Stimulated activated CD4-positive, alpha-beta T cell treated with anti-CD3 and anti-CD28 coated beads, Interleukin-1b, Interleukin-23, amount 100 ng/mL, for 24 hours (primary cell): Measurements from ENCODE around the gene ARMC2.
"Not testable (repeated sequence)": the region's sequence is repeated elsewhere in the genome, so short reads cannot be mapped to it uniquely, and the experiment has no call there.

ENCODE experiments used
- DNase-seq, 4 experiments: peaks; one replicate each; pipeline ENCODE4 v3.0.0-alpha.2; 2020; ENCODE audit warnings: low read depth in 4 of 4, low spot score in 1 of 4

ARMC2 gene

DNA sequence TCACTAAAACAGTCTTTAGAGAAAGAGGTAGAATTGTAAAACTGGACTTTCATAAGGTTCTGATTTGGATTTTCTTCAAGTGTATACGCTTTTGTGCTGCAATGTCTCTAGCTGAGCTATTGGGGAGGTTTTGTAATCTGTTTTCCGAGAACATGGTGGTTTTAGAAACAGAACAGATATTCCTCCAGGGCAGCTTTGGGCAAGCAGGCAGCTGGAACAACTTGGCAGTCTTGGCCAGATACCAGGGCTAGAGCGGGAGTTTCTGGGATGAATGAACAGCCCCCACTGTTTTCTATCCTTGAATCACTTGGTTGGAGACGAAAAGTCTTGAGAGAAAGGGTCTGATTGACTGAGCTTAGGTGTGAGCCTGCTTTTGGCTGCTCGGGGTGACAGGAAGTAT, 17.1 kb upstream of the ARMC2 start:
- DNase-seq = no peak

DNA sequence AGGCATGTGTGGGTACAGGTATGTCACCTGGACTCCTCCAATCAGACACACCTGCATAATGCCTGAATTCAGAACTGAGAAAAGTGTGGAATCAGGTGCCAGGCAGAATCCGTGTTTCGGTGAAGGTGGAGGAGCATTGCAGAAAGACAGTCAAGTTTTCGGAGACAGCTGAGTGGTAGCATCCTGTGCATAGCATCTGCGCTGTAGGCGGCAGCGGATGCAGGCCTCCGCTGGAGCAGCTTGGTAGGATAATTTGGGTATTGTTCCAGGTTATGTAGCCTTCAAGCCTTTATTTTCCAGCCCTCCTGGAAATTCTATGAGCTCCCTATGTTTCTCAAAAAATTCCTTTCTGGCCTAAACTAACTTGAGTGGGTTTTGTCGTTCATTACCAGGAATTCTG, 15.5 kb upstream of the ARMC2 start:
- no peak for DNase-seq

DNA sequence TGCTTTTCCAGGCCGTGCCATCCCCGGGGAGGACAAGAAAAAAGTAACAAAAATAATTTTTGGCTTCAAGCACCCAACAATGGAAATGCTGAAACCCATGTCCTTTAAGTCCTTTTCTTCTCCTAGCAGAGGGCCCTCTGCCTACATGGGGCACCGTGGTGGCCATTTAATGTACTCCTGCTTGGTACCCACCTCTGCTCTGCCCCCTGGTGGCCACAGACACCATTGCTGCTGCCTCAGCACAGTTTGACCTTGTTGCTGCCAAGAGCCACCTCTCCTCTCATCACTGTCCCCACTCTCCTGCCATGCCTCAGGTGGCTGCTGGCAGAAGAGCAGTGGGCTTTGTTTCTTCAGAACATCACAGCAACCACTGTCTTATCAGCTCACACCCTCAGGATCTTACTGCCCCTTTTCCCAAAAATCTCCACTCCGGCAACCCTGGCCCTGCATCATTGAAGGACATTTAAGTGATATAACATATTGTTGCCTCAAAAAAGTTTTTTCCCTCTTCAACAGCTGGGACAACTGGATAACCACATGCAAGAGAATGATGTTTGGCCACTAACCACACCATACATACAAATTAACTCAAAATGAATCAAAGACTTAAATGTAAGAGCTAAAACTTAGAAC, 12.9 kb upstream of the ARMC2 start:
- peak; percentile 74 to 76 (median 74) for DNase-seq

DNA sequence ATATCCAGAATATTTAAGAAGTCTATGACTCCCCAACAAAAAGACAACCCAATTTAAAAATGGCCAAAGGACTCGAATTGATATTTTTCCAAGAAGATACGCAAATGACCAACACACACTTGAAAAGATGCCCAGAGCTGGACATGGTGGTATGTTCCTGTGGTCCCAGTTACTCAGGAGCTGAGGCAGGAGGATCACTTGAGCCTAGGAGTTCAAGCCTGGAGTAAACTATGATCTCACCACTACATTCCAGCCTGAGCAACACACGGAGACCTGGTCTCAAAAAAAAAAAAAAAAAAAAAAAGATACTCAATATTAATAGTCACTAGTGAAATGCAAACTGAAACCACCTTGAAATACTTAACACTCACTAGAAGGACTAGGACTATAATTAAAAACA, 12.2 kb upstream of the ARMC2 start:
- no peak for DNase-seq

DNA sequence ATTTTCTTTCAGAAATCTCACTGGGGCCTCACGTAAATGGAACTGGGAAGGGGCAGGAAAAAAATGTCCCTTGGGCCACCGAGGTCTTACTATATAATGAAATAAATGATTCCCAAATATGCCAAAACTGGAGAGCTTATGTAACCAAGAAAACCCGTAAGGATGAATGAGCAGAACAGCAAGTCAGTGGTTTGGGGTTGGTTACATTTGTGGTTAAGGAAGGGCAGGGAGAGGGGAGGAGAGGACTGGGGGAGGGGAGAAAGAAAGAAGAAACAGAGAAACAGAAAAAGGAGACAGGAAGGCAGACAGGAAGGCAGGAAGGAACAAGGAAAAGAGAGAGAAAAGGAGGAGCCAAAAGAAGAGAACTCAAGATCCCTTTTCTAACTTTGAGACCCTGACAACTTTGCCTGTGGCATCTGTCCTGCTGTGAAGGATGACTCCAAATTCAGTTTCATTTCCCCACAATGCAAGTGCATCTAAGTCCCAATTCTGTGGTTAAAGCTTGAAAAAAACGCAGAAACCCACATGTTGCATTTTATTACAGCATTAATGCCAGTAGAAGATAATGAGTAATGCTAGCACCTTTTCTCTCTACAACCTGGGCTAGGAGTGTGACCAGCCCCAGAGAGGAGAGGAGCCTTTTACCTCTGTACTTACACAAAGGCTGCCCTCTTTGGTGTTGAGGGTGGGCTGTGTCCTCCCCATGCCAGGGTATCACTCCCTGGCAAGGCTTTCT, 10.8 kb upstream of the ARMC2 start:
- DNase-seq = no peak

DNA sequence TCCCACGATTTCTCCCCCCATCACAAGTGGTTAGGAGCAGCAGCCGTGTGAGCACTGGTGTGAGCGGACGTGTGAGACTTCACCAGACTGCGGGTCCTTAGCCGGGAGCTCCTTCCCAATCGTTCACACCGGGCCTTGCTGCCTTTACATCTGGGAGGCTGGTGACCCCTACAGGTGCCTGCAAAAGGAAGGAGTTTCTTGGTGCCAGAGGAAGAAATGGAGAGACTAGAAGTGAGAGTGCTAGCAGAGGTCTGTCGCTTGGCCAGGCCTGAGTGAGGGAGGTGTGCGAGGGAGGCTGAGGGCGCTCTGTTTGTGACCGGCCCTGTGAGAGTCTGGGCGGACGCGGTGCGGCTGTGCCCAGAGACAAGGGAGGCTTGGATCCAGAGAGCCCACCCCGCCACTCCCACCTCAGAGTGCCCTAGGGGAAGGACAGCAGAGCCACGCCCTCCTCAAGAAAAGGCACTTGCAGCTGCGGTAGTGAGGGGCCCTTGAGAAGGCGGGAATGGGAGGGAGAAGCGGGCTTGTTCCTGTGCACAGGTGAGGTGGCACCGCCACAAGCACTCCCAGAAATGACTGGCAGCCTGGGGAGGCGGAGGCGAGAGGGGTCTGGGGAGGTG, 10.0 kb upstream of the ARMC2 start:
- no peak for DNase-seq

DNA sequence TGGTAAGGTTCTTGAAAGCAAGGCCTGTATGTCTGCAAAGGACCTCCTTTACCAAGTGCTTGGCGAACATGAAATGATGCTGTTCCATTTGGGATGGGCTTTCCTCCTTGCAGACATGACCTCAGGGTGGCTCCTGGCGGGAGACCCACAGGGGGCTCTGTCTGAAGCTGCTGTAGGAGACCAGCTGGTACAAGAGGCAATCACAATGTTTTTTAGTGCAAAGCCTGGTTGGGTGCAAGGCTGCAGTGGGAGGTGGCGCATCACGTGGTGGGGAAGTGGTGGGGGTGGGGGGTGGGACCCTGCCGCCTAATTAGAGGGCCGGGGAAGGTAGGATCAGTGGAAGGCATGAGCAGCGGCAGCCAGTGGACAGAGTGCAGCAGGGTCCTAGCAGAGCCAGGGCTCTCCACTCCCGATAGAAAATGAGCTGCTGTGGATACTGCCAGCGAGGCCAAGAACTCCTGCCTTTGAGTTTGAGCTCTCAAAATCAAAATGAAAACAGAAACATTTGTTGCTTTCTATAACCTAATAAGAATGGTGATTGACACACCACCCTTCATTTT, 9.1 kb upstream of the ARMC2 start:
- no peak for DNase-seq

DNA sequence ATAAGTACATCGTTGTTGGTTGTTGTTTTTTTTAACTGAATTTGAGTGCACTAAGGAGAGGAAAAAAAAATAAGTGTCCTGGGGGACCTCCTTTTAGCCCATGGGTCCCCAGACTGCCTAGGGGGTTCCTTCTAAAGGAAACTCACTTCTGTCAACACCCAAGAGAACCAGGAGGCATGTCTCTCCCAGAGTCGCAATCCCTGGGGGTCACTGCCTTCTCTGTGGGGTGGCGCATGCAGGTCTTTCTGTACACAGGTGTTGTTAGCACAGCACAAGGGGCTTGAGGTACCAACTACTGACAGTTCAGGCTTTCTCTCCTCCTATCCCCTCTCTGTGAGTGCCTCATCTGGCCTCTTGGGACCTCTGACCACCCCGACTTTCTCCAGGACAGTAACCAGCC, 7.3 kb upstream of the ARMC2 start:
- no peak for DNase-seq

DNA sequence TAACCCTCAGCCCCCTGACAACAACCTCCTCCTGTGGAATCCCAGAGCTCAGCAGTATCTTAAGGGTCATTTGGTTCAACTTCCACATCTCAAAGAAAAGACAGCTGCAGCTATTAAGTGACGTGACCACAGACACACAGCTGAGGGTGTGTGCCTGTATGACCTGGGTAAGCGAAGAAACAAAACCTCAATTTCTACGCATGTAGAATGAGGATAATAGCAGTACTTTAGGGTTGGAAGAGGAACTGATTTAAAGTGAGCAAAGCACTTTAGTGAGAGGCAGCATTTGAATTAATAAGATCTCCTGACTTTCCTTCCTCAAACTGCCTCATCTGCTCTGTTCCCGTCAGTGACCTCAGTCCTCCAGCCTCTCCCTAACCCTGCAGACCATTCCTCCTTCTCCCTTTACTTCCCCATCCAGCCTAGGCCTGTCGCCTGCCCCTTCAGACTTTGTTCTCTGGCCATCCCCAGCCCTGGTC, 6.8 kb upstream of the ARMC2 start:
- no peak for DNase-seq

DNA sequence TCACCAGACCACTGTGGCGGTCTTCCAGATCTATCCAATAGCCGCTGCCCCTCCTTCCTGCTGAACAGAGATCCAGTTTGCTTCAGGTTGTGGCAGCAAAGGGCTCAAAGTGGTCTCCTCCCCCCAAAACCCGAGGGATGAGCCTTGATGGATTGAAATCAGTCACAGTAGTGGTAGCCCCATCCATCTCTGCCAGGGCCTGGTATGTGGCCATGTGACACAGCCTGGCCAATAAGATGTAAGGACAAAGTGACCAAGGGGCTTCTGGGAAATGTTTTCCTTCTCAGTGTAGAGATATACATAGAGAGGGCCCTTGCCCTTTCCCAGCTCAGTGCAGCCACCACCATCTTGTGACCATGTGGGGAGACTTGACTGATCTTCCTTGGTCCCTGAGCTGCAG, 4.1 kb upstream of the ARMC2 start:
- no peak for DNase-seq

DNA sequence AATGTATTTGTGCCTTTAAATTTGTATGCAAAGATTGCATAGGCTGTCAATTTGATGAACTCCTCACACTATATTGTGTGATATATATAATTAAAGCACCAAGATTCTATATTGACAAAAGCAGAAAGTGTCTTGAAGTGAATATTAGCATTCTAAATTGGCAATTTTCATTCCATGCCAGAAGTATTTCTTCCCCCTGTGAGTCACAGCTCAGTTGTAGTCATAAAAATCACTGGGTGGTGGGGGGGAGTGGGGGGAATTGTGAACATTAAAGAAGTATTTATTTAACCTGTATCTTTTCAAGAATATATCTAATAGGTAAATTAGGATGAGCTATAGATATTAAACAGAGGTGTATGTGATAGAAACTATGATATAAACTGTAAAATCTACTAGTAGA, 3.1 kb upstream of the ARMC2 start:
- no peak for DNase-seq

DNA sequence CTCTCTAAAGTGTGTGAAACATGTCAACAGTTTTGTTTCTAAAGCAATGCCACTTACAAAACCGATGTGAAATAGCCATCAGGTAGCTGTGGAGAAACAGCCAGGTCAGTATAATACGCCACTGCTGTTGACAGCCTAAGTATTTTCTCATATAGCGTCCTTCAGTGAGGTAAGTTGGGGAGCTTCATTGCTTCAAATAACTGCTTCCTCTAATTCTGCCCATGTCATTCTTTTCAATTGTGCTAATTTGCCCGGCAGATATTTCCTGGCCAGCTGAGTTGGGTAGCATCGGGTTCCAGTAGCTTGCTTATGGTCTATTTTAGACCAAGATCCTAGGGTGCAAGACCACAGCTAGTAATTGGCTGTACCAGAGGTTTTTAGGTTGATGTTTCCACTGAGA, 2.1 kb upstream of the ARMC2 start:
- DNase-seq = no peak

DNA sequence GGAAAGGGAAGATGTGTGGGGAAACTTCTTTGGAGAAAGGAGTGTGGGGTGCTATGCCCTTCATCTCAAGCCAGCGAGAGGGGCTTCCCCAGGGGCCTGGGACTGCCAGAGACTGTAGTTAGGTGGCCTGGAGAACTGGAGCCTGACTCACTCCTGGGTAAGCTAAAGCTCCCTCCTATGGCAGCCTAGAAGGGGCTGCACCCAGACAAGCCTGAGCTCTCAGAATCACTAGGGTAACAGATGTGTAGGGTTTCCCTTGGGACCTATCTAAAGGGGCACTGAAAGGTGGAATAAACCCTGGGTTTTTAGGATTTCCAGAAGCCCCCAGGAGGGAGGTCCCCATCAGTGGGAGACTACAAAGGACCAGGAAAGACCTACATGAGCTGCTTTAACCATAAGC, 1.6 kb upstream of the ARMC2 start:
- DNase-seq = no peak

DNA sequence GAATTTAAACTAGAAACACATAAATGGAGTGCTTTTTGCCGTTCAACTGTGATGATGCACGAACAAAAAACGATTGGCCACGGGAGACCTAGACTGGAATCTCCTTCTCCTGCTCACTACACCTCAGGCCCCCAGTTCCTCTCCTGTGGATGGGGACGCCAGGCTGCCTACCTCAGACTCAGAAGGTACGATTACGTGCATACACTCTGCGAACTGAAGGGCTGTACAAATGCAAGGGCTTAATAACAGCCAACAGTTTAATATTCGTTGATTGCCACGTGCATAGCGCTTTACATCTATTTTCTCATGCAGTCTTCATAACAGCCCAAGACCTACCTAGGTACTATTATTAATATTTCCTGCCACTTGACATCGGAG, 495 bp upstream of the ARMC2 start:
- DNase-seq = no peak

DNA sequence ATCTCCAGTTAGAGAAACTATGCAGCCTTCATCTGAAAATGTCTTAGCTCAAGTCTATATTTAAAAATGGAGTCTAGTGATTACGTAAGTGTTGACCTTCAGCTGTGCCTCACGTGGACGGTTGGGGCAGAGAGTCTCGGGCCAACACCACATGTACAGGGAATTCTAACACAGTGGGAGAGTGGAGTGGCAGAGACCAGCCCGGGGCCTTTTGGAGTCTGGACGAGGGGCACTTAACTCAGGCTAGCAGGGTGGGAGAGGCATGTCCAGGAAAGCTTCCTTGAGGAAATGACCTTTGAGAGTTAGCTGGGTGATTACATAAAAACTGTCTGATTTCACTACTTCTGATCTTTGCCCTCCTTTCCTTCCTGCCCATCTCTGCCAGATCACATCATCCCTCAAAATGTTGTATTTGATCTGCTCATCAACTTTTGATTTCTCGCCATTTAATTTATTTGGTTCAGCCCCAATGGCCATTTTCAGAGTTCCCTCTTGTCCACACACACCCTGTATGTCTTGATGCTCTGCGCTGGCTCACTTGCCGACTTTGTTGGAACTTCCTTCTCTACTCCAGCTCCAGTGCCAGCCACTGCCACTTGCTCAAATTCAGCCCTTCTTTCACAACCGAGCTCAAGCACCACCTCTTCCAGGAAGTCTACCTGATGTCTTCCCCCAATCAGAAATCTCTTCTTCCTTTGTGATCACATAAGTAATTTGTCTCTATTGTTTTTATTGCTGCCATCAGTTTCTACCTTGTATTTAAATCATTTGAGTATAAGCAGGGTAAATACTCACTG, 2.6 kb downstream of the ARMC2 start:
- DNase-seq = no peak

DNA sequence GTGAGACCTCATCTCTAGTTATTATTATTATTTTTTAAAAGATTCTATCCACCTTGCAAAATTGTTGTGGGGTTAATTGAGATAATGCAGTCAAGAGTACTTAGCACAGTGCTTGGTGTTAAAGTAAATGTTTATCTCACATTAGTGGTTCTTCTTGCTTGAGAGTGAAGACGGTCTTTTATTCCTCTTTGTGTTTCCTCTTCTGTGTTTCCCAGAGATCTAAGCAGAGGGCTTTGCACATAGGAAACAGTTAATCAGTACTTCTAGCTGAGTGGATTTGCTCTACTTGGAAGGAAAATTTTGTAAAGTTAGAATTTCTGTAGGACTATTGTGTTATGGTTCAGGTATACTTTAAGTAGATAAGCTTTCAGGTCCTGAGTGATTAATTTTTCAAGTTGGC, 3.5 kb downstream of the ARMC2 start:
- no peak for DNase-seq

DNA sequence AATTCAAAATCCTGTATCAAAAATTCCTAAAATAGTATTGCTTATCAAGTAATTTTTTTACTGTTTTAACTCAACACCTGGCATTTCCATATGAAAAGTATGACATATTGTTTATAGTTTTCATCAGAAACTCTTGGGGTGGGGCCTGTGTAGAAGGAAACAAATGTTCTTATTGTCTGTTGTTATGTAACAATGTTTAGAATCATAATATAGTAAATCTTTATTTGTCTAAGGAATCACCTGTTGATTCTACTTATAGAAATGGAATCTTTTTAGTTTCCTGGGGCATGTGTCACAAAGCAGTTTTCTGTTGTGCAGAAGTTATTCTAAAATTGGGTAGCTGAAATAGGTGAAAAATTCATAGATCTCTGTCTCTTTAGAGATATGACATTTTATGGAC, 4.9 kb downstream of the ARMC2 start:
- no peak for DNase-seq

DNA sequence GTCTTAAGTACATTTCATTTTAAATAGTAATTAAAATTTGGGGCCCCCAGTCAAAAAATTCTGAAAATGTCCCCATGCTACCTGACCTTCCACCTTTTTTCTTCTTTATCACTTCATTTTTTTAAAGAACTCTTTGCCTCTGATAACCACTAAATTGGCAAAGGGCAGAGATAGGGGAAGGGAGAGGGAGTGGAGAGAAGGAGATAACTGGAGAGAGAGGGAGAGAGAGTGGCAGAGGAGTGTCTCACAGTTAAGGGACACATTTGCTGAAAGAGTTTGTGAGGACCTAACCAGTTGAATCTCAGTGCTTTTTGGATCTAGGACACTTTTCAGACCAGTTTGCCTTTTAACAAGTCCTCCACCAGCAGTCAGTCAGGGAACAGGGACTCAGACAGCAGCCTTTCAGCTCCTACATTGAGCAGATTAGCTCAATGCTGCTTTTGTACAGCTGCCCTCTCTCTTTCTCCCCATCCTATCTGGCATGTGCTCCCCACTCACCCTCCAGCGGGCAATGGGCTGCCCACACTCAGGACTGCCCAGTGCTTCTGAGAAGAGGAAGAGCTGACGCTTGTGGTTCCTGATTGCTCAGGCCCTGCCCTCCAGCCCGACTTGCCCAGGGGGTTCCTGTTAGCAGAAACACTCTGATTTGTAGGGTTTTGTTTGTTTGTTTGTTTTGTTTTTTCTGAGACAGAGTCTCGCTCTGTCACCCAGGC, 14.4 kb downstream of the ARMC2 start:
- no peak for DNase-seq

DNA sequence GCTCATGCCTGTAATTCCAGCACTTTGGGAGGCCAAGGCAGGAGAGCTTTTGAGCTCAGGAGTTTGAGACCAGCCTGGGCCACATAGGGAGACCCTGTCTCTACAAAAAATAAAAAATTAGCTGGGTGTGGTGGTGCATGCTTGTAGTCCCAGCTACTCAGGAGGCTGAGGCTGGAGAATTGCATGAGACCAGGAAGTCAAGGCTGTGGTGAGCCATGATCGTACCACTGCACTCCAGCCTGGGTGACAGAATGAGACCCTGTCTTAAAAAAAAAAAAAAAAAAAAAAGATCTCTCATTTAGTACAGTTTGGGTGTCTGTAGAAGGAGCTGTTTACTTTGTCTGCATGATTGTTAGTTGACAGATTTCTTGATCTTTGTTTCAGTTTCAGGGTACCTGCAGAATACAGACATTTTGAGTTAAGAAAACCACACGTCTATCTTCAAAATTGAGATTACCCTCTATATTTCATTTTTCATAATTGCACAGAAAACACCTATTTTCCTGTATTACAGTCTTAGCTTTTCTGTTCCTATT, 17.6 kb downstream of the ARMC2 start:
- DNase-seq = not testable (repeated sequence)

DNA sequence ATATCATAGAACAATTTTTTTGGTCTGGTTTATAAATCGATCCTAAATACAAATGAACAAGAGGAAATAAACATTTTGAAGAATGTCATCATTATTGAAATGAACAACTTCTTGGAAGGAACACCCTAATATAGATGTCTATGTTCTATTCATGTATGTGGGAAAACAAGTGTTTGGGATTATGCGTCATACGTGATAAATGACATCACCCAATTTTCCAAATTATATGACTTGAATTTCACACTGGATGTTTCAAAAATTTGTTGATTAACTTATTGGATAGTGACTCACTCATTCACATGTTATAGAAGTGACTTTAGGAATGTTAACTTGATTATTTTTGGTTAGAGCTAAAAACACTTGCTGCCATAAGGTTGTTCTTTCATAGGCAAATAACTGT, 18.6 kb downstream of the ARMC2 start:
- DNase-seq = no peak

DNA sequence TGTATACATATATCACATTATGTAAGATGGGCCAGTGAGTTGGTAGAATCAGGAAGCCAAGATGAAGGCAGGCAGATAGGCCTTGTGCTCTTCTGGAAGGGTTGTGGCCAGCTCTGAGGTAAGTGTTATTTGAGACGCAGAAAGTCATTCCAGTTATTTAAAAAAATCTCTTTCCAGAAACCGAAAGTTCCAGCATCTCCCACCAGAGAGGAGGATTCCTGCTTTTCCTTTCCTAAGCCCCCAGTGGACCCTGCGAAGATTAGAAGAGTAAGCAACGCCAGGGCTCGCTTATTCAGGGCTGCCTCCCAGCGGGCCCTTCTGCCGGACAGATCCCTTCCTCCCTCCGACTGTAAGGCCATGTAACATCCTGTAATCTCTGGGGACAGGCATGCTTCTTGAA, 20.4 kb downstream of the ARMC2 start:
- no peak for DNase-seq
